Measurements from ENCODE around the gene C19orf81. TPM values are rescaled to one million over a fixed set of nuclear protein-coding genes. Genes with fewer than 3 reads are reported as not detected.

C19orf81 gene
- total and polyA plus RNA-seq, 2 of the 13 experiments (the other 11 are each of a cell fraction or from before 2014, with no cell fraction given) = not detected

DNA sequence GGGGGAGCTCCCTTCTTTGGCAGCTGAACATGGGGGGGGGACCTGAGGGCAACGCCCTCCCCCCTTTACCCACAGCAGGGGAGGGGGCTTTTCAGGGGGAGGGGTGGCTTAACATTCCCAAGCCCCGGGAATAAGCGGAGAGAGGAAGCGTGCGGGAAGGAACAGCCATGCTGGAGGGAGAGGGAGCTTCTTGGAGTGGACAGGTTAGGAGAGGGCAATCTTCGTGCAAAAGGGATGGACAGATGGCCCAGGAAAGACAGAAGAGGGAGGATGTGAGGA, 10.8 kb downstream of the C19orf81 start:
- Histone ChIP-seq H3K27me3 (ENCODE audit: control insufficient read depth in 1 of 2, insufficient read depth in 2 of 2, low read length in 2 of 2) (0 out of 5 replicates have a peak, but pooled peaks cover 0 to 5% of the 10 kb centered on the region in 2 experiments), H2AFZ (ENCODE audit: low read length) (no peak overlapping the region), H3K9me3 (ENCODE audit: low read length) (peaks cover 1% of the 10 kb centered on the region; the same call in 1 of the 2 replicates), H3K36me3 (replicated peaks in 1 of 2; ENCODE audit: control insufficient read depth in 1 of 2, insufficient read depth in 2 of 2, low read length in 2 of 2) (no peaks in the 10 kb centered on the region), H3K4me3 (replicated peaks in 1 of 3; ENCODE audit: insufficient read depth in 1 of 3, low read depth in 2 of 3, low read length in 3 of 3) (no peak overlapping the region), H4K20me1 (ENCODE audit: insufficient read depth, low read length) (no peaks in the 10 kb centered on the region), H3K79me2 (ENCODE audit: insufficient read depth, low read length) (no peaks in the 10 kb centered on the region), H3K27ac (ENCODE audit: extremely low read length, insufficient read depth, low read length) (no peak overlapping the region), H3K4me2 (ENCODE audit: low read depth, low read length) (no peak overlapping the region), H3K4me1 (ENCODE audit: insufficient read depth, low read length) (no peaks in the 10 kb centered on the region), H3K9ac (ENCODE audit: insufficient read depth, low read depth, low read length) (no peak overlapping the region)
- ChIA-PET CTCF (ENCODE audit: low intra/inter-chr PET ratio, low total read pairs) (no interaction called here), POLR2A (no interaction called here)
- in situ Hi-C loops (cut with HindIII; ENCODE audit: extremely low pct_ligation_motif_present, low pct_unique_long_range_greater_than_20kb) (no loop called here), intact Hi-C loops (cut with micrococcal nuclease; ENCODE audit: unreplicated experiment) (no loop called here)
- no peak for TF ChIP-seq PPARG (CRISPR knock-in tag; conservative IDR thresholded peaks at IDR 0.05)
- TF ChIP-seq, protein P1, sequence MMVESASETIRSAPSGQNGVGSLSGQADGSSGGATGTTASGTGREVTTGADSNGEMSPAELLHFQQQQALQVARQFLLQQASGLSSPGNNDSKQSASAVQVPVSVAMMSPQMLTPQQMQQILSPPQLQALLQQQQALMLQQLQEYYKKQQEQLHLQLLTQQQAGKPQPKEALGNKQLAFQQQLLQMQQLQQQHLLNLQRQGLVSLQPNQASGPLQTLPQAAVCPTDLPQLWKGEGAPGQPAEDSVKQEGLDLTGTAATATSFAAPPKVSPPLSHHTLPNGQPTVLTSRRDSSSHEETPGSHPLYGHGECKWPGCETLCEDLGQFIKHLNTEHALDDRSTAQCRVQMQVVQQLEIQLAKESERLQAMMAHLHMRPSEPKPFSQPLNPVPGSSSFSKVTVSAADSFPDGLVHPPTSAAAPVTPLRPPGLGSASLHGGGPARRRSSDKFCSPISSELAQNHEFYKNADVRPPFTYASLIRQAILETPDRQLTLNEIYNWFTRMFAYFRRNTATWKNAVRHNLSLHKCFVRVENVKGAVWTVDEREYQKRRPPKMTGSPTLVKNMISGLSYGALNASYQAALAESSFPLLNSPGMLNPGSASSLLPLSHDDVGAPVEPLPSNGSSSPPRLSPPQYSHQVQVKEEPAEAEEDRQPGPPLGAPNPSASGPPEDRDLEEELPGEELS (CRISPR knock-in tag; IDR thresholded peaks at IDR 0.05) = no peak
- TF ChIP-seq, protein P2, sequence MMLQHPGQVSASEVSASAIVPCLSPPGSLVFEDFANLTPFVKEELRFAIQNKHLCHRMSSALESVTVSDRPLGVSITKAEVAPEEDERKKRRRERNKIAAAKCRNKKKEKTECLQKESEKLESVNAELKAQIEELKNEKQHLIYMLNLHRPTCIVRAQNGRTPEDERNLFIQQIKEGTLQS (CRISPR knock-in tag; IDR thresholded peaks at IDR 0.05) = no peak
- no peak for TF ChIP-seq SMYD3 (CRISPR knock-in tag; IDR thresholded peaks at IDR 0.05)
- TF ChIP-seq ZNF598 (CRISPR knock-in tag; IDR thresholded peaks at IDR 0.05; ENCODE audit: borderline replicate concordance) = no peak
- TF ChIP-seq ZUFSP (CRISPR knock-in tag; IDR thresholded peaks at IDR 0.05; ENCODE audit: borderline replicate concordance) = no peak
- TF ChIP-seq ZBTB25 (CRISPR knock-in tag; IDR thresholded peaks at IDR 0.05) = no peak
- TF ChIP-seq ZNF775 (CRISPR knock-in tag; IDR thresholded peaks at IDR 0.05; ENCODE audit: borderline replicate concordance) = no peak
- no TSS peak for BruUV-seq (replicated peaks)
- FAIRE-seq (no peak), DNase-seq (ENCODE audit: low spot score) (no peak), ATAC-seq (no peak)
- 51% methylated on average over 6 of the region's 6 CpGs for WGBS (ENCODE audit: low lambda C conversion rate)

Measured in HepG2 (cell line).